GM19025 (cell line): ENCODE data around the gene TES.

Experiments used
- ATAC-seq: cut with Tn5 transposase; IDR thresholded peaks from one replicate; pipeline ENCODE4 v1.9.1; 2021; ENCODE audit warnings: mild to moderate bottlenecking, low read depth, moderate library complexity; ENCODE audit not compliant: unreplicated experiment

TES gene

GRCh38 chr7:116219288-116219687 lies 8.9 kb downstream of the TES start:
- ATAC-seq, result no peak

- no peak for ATAC-seq
These were observed 9.5 kb downstream of the TES start for GRCh38 chr7:116219834-116220233.

GRCh38 chr7:116222501-116222900 lies 12.2 kb downstream of the TES start:
- no peak for ATAC-seq

- no peak for ATAC-seq
These were observed 13.2 kb downstream of the TES start for GRCh38 chr7:116223588-116223987.

- peak; percentile 51 for ATAC-seq
These were observed 14.3 kb downstream of the TES start for GRCh38 chr7:116224492-116225098.

- ATAC-seq, result no peak
These were observed 15.5 kb downstream of the TES start for GRCh38 chr7:116225860-116226259.

- no peak for ATAC-seq
These were observed 16.3 kb downstream of the TES start for GRCh38 chr7:116226664-116227063.

GRCh38 chr7:116227678-116228239 lies 17.4 kb downstream of the TES start:
- no peak for ATAC-seq

GRCh38 chr7:116228241-116228640 lies 17.9 kb downstream of the TES start:
- ATAC-seq, result no peak

- ATAC-seq, result no peak
These were observed 19.0 kb downstream of the TES start for GRCh38 chr7:116229366-116229765.

- ATAC-seq, result no peak
These were observed 20.1 kb downstream of the TES start for GRCh38 chr7:116230191-116231005.

- no peak for ATAC-seq
These were observed 21.2 kb downstream of the TES start for GRCh38 chr7:116231543-116231942.

- ATAC-seq, result no peak
These were observed 21.6 kb downstream of the TES start for GRCh38 chr7:116231949-116232348.

GRCh38 chr7:116232350-116232749 lies 22.0 kb downstream of the TES start:
- no peak for ATAC-seq

GRCh38 chr7:116232920-116233319 lies 22.6 kb downstream of the TES start:
- no peak for ATAC-seq

- no peak for ATAC-seq
These were observed 24.3 kb downstream of the TES start for GRCh38 chr7:116234517-116235200.

- no peak for ATAC-seq
These were observed 25.0 kb downstream of the TES start for GRCh38 chr7:116235380-116235779.

- no peak for ATAC-seq
These were observed 25.8 kb downstream of the TES start for GRCh38 chr7:116236020-116236630.

- no peak for ATAC-seq
These were observed 28.7 kb downstream of the TES start for GRCh38 chr7:116239020-116239419.

GRCh38 chr7:116239434-116239833 lies 29.1 kb downstream of the TES start:
- ATAC-seq, result no peak
